GM19395 (cell line): Measurements from ENCODE around the gene PARD3B.

ENCODE experiments used
- ATAC-seq: cut with Tn5 transposase; IDR thresholded peaks from one replicate; pipeline ENCODE4 v1.9.1; 2021; ENCODE audit warnings: mild to moderate bottlenecking, moderate library complexity; ENCODE audit not compliant: unreplicated experiment

PARD3B gene

GRCh38 chr2:205169464-205169863 lies 624.2 kb downstream of the PARD3B start:
- no peak for ATAC-seq

DNA sequence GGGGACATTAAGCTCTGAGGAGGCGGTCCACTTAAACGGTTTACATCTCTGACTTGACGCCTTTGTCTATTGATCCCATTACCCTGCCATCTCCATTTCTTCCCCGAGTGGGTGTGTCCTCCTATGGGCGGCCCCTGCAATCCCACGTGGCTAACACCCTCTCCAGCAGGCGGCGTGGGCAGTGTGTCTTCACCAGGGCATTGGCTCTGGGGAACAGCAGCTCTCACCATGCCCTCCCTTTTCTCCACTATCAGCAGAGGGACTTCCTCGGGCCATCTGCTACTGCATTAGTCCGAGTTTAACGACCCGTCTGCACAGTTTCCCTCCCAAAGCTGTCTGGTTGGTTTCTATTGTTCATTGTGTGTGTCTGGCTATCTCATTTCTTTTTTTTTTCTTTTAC lies 625.1 kb downstream of the PARD3B start:
- ATAC-seq, result no peak

- ATAC-seq, result no peak
Measured at GRCh38 chr2:205171261-205171940, 626.1 kb downstream of the PARD3B start.

DNA sequence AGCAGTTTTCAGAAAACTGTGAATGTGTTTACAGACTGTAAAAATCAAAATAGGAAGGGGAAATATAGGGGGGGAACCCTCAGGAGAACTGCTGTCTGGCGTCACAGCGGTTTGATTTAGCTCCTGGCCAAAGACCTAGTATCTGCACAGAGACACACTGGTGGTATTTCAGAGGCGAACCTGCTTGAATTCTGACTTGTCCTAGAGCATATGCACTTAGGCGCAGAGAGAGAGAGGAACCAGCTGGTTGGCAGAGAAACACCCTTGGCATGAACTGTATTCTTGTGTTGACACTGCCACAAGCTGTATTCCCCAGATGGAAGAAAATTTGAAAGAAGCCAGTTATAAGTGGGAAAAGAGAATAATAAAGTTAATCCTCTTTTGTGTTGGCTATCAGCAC lies 630.6 kb downstream of the PARD3B start:
- no peak for ATAC-seq

DNA sequence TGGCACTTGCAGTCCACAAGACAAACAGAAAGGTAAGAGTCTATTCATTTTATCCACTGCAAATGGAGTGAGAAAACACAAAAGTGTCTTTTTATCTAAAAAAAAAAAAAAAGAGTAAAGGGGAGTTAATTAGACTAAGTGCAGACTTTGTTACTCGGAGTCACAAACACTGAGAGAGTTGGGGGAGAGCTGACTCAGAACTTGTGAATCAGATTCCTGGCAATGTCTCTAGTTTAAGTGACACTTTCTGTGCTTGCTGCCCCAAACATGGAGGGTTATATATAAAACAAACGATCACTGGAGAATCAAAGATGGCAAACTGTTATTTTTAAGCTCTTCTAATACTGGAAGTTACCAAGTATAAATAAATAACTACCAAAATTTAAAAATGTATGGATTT lies 631.3 kb downstream of the PARD3B start:
- ATAC-seq, result no peak

GRCh38 chr2:205177546-205177945 lies 632.3 kb downstream of the PARD3B start:
- no peak for ATAC-seq

DNA sequence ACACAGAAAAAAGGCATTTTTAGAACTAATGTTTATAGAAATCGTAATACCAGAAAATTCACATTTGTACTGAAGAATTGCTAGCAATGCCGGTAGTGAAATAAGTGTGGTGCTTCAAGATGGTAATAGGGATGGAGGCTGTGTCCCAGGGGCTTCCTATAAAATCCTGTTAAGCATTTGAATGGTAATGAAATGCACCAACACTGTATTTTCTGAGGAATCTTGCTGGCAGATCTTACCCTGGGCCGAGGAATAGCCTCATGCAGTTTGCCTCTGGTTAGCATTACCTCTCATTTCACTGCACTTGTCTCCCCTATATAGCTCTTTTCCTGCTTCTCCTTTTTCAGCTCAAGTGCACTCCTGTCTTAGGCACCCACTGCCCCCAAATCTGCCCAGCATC lies 635.5 kb downstream of the PARD3B start:
- no peak for ATAC-seq

DNA sequence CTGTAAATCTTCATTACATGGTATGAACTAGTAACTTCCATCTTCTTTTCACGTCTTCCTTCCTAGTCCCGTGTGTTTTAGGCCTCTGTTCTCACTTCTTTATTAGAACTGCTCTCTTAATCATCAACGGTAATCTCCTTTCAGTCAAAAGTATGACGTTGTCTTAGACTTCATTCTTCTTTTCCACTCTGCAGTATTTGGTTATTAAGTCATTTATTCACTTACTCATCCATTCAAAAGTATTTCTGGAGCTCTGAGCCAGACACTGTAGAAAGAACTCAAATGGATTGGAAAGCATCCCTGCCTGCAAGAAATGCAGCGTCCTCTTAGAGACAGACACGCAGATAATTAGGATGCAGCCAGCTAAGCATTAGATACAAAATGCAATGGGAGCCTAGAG lies 642.5 kb downstream of the PARD3B start:
- ATAC-seq, result no peak

- ATAC-seq, result no peak
Measured at GRCh38 chr2:205188239-205189138, 643.2 kb downstream of the PARD3B start.

- no peak for ATAC-seq
Measured at GRCh38 chr2:205189301-205189700, 644.0 kb downstream of the PARD3B start.

DNA sequence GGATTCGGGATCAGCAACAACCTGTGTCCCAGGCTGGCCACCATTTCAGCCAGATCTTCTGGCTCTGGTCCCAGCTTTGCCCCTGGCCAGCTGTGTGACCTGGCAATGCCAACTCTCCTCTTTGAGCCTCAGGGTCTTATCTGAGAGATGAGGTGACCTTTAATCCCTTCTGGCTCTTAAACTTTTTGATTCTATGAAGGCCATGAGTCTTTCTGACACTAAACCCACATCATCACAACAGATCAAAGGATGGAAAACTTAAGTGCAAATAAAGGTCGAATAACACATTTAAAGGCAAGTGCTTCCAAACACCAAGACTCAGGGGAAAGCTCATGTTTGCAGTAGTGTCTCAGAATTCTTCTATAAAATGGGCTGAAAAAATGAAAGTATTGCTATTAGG lies 645.3 kb downstream of the PARD3B start:
- ATAC-seq, result no peak

DNA sequence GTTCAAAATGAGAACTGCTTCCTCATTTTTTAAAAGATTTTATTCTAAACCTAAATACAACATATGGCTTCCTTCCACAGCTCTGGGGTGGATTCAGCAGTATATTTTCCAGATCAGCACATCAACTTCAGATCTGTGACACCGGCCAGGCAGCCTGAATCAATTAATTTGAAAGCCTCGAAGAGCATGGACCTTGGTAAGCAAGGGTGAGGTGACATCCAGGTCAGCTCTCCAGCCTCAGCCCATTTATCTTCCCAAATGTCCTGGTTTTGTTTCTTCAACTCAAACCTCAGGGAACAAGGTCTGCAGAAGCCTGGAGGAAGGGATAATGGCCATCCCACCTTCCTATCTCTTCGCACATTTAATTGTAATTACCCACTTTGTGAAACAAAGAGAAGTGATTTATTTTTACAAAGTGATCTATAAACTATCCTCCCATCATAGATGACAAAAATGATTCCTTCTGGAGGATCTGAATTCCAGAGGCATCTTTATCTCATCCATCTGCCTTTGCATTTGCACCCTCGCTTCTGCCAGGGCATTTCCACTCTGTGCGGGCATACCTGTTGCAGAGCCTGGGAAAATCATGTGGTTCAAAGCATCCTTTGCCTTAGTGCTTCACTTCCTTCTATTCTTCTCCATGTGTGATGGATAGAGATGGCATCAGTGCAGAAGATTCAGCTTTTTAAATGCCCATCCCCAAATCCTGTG lies 648.0 kb downstream of the PARD3B start:
- ATAC-seq, result no peak

DNA sequence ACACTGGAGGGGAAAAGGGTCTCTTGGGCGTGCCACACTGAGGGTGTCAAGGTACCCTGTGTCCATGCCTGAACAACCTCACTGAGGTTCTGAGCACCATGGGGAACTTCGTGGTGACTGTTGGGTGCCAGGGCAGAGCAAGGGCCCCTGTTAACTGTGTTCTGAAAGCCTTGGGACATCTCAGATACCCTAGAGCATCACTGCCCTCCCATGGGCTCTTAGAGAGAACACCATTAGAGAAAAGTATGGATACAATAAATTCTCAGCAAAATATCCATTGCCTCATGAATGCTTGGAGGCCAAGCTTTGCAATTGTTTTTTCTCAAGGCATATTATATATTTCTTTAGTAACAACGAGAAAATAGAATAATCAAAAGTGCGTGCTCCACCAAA lies 648.6 kb downstream of the PARD3B start:
- no peak for ATAC-seq

DNA sequence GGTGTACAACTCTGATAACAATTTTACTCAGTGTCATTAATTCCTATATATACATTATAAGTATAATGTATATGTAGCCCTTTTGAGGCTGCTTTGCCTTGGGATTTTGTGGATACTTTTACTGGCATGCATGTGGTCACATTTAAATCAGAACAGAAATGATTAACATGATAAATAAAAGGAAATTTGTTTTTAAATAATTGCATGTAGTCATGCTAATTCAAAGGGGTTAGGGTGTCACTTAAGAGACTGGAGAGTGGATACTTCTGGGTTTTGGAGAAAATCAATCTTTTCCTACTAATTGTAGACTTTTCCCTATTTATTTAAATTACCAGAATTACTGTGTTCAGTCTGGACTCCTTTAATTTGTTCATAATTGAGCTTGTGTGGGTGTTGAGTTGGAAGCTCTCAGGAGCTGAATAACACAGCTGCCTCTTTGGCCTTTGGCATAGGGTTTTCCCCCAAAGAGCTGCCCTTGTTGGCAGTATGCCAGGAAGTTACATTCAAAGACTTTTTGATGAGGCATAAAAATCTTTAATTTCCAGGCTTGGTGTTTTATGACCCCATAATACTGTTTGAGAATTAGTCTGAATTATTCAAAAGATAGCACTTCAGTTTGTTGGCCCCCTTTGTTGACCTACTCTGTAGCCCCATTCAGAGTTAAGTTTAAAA lies 652.3 kb downstream of the PARD3B start:
- ATAC-seq, result no peak

DNA sequence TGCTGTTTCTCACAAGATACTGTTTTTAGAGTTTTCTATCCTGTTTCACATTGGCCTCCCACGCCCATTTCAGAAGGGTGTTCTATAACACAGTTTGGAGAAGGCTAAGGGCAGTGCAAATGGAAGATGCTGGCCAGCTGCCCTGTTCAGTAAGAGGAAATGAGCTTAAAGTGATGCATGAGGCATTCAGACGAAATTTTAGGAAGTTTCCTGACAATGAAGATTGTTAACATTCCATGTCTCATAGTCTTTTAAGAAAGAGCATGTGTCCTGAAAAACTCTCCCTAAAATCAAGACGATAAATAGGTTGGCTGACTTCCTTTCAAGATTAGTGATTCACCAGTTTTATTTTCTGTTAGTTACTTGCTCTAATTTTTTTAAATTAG lies 652.9 kb downstream of the PARD3B start:
- no peak for ATAC-seq

GRCh38 chr2:205199165-205199850 lies 654.0 kb downstream of the PARD3B start:
- ATAC-seq, result no peak

DNA sequence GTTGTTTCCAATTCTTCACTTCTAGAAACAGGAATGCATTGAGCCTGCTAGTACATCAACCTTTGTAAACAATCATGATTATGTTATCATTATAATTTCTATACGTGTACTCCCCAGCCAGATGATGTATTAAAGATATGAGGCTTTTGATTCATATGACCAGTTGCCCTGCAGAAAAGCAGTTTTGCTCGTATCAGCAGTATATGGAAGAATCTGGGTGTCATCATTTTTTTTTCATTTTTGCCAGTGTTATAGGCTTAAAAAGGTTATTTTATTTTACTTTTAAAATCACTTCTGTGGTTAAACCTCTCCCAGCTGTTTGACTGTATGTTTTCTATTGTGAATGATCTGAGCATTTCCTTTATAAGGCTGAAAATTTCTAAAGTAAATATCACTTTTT lies 665.2 kb downstream of the PARD3B start:
- ATAC-seq, result no peak

DNA sequence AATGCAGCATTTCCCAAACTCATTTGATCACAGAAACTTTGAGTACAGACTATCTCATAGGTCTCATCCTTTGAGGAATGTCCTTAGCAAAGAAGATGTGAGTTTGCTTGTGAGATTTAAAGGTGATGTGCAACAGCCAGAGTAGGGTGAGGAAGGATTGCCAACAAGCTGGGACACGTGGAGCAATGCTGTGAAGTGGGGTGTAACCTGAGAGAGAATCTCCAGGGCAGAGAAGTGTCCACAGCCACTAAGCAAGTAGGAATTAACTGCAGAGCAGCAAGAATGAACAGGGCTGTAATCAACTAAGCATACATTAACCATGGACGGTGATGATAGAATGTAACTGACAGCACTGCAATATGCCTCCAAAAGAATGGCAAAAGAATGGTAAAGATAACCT lies 667.1 kb downstream of the PARD3B start:
- ATAC-seq, result no peak

DNA sequence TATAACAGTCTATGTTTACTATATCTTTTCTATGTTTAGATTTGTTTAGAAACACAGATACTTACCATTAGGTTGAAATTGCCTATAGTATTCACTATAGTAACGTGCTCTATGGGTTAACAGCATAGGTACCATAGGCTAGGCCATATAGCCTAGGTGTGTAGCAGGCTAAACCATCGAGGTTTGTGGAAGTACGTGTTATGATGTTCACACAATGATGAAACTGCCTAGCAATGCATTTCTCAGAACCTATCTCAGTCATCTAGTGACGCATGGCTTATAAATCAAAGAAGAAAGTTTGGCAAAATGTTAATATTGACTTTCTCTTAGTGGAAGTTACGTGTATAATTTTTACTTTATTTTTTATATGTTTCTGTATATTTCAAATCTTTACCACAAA lies 670.8 kb downstream of the PARD3B start:
- ATAC-seq, result no peak

DNA sequence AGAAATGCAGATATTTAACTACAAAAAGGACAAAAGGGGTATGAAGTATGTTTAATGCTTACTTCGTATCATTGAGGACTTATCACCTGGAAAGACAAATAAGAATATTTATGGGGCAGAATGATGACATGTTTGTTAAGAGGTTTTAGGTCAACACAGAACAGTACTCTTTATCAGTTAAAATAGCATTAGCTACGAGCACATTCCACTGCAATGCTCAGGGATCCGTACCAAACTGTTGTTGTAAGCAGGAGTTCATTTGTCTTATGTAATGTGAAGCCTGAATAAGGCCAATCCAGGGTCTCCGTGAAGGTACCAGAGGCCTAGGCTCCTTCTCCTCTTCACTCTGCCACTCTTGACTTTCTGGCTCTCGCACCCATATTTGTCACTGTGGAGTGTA lies 671.3 kb downstream of the PARD3B start:
- no peak for ATAC-seq

GRCh38 chr2:205217004-205217403 lies 671.7 kb downstream of the PARD3B start:
- ATAC-seq, result no peak
